GM21367 (cell line): ENCODE results near the gene ASPSCR1.

ENCODE experiments used
- ATAC-seq: cut with Tn5 transposase; IDR thresholded peaks from one replicate; pipeline ENCODE4 v1.9.1; 2021; ENCODE audit not compliant: unreplicated experiment

ASPSCR1 gene

GRCh38 chr17:81977211-81977808 lies at the start of gene ASPSCR1:
Gene ASPSCR1 (plus strand): TSS chr17:81977629. CDS start chr17:81977647, 18 bp downstream.
- peak; percentile 80 for ATAC-seq

GRCh38 chr17:81927653-81928543 lies 49.5 kb upstream of the ASPSCR1 start, which contains the start of gene MAFG:
Gene MAFG (minus strand): TSS chr17:81927735. CDS start chr17:81923185, 4,550 bp downstream.
- peak; percentile 46 for ATAC-seq

GRCh38 chr17:81928544-81929252 lies 48.7 kb upstream of the ASPSCR1 start:
- ATAC-seq, result no peak

GRCh38 chr17:81929253-81930141 lies 47.9 kb upstream of the ASPSCR1 start:
- no peak for ATAC-seq

- no peak for ATAC-seq
Measured at GRCh38 chr17:81930142-81931125, 47.0 kb upstream of the ASPSCR1 start.

GRCh38 chr17:81931189-81931556 lies 46.3 kb upstream of the ASPSCR1 start:
- ATAC-seq, result no peak

GRCh38 chr17:81931557-81932332 lies 45.7 kb upstream of the ASPSCR1 start:
- no peak for ATAC-seq

- no peak for ATAC-seq
Measured at GRCh38 chr17:81932333-81932983, 45.0 kb upstream of the ASPSCR1 start.

- no peak for ATAC-seq
Measured at GRCh38 chr17:81933178-81933699, 44.2 kb upstream of the ASPSCR1 start.

GRCh38 chr17:81934098-81934757 lies 43.2 kb upstream of the ASPSCR1 start:
- ATAC-seq, result no peak

GRCh38 chr17:81934850-81935708 lies 42.4 kb upstream of the ASPSCR1 start:
- no peak for ATAC-seq

GRCh38 chr17:81935709-81936084 lies 41.7 kb upstream of the ASPSCR1 start:
- no peak for ATAC-seq

GRCh38 chr17:81939218-81939617 lies 38.2 kb upstream of the ASPSCR1 start:
- ATAC-seq, result no peak

GRCh38 chr17:81939881-81940385 lies 37.5 kb upstream of the ASPSCR1 start:
- no peak for ATAC-seq

- no peak for ATAC-seq
Measured at GRCh38 chr17:81940538-81941483, 36.6 kb upstream of the ASPSCR1 start.
